ENCODE results near the gene MAN1A1. TPM values are rescaled to one million over a fixed set of nuclear protein-coding genes. Genes with fewer than 3 reads are reported as not detected.
"Not testable (repeated sequence)": the region's sequence is repeated elsewhere in the genome, so short reads cannot be mapped to it uniquely, and the experiment has no call there.

MAN1A1 gene
- total and polyA plus RNA-seq, 2 of the 8 experiments (the other 6 are each of a cell fraction or from before 2014, with no cell fraction given): 1.8 to 5.4 TPM

DNA sequence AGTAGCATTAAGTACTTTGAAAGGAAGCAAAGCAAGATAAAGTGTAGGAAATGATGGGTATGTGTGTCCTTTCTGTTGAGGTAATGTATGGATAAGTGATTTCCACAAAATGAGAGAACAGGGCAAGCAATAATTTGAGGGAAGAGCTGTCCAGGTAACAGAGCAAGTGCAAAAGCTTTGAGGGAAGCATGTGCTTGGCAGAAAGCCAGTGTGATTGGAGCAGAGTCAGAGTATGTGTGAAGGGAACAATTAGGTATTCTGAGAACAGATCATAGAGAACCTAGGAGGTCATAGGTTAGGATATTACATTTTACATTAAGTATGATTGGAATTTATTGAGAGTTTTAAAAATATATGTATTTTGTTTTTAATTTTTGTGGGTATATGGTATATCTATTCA is 30.2 kb upstream of the MAN1A1 start (continued):
- TF ChIP-seq SAP30 (IDR thresholded peaks at IDR 0.05; ENCODE audit: insufficient read depth, insufficient replicate concordance, low read length): no peak
- no peak for TF ChIP-seq SP4 (IDR thresholded peaks at IDR 0.05; ENCODE audit: low read length)

DNA sequence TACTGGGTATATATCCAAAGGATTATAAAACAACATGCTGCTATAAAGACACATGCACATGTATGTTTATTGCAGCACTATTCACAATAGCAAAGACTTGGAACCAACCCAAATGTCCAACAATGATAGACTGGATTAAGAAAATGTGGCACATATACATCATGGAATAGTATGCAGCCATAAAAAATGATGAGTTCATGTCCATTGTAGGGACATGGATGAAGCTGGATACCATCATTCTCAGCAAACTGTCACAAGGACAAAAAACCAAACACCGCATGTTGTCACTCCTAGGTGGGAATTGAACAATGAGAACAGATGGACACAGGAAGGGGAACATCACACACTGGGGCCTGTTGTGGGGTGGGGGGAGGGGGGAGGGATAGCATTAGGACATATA is 27.5 kb upstream of the MAN1A1 start:
- DNase-seq (ENCODE audit: low read depth in 1 of 2, low spot score in 2 of 2); H2AFZ ChIP-seq (ENCODE audit: low read length); H3K36me3 ChIP-seq (ENCODE audit: control insufficient read depth in 2 of 4, insufficient read depth in 4 of 4, low read length in 3 of 4); H2AK5ac ChIP-seq (ENCODE audit: low read depth, low read length); H3K79me1 ChIP-seq (ENCODE audit: low read depth, low read length); POLR2A ChIA-PET (ENCODE audit: partially characterized antibody); H3K4ac ChIP-seq (replicated peaks; ENCODE audit: insufficient read length, low read depth, low read length); H2BK20ac ChIP-seq (ENCODE audit: low read length); H2BK5ac ChIP-seq (ENCODE audit: low read depth, low read length); H3K9ac ChIP-seq (replicated peaks in 1 of 4; ENCODE audit: extremely low read depth in 1 of 4, low read depth in 3 of 4, low read length in 3 of 4); H3K4me2 ChIP-seq (ENCODE audit: insufficient read depth in 1 of 2, low read depth in 2 of 2, low read length in 2 of 2); H4K5ac ChIP-seq (ENCODE audit: insufficient read length, low read depth, low read length); CTCF ChIA-PET (ENCODE audit: partially characterized antibody); H3K9me3 ChIP-seq (ENCODE audit: insufficient read depth in 2 of 2, low read depth in 1 of 2, low read length in 1 of 2); H2BK120ac ChIP-seq (replicated peaks; ENCODE audit: low read depth, low read length); H4K8ac ChIP-seq (ENCODE audit: extremely low read depth, insufficient read depth, low read length); H3K18ac ChIP-seq (ENCODE audit: extremely low read depth, low read length); H3K27me3 ChIP-seq (replicated peaks in 1 of 4; ENCODE audit: control insufficient read depth in 3 of 4, extremely low read depth in 1 of 4, insufficient read depth in 3 of 4, low read length in 3 of 4); H2BK15ac ChIP-seq (ENCODE audit: low read length); H3K79me2 ChIP-seq (ENCODE audit: control insufficient read depth in 1 of 2, insufficient read depth in 2 of 2, low read length in 2 of 2); H3K23ac ChIP-seq (ENCODE audit: insufficient read length); H4K91ac ChIP-seq (replicated peaks; ENCODE audit: insufficient read length, low read length); H3K4me3 ChIP-seq (ENCODE audit: extremely low read depth in 1 of 4, insufficient read depth in 2 of 4, low read depth in 3 of 4, low read length in 4 of 4); H2BK12ac ChIP-seq (ENCODE audit: low read depth, low read length); H3K27ac ChIP-seq (ENCODE audit: low read depth, low read length); H3K56ac ChIP-seq (replicated peaks; ENCODE audit: insufficient read length, low read depth, low read length); FAIRE-seq; H4K20me1 ChIP-seq (replicated peaks in 1 of 2; ENCODE audit: control insufficient read depth in 1 of 2, insufficient read depth in 2 of 2, low read length in 2 of 2); H3K23me2 ChIP-seq (ENCODE audit: low read depth, low read length); H3K14ac ChIP-seq (ENCODE audit: insufficient read length); H3K4me1 ChIP-seq (replicated peaks in 1 of 4; ENCODE audit: control insufficient read depth in 3 of 4, insufficient read depth in 4 of 4, low read length in 3 of 4): not testable (repeated sequence)
- 80% methylated on average over 1 of the region's 1 CpG; no CpG with 5 or more reads in 1 of the 2 experiments for WGBS, 2 experiments (ENCODE audit: extremely low coverage in 1 of 2, insufficient coverage in 1 of 2, insufficient read length in 1 of 2, insufficient replicate concordance in 2 of 2, low coverage in 1 of 2, low lambda C conversion rate in 2 of 2, missing lambda C conversion rate in 1 of 2)
